Neural progenitor cell (in vitro differentiated cells): Measurements from ENCODE around the gene ADGRA1.

Source experiments
- EZH2 ChIP-seq: fragments of 200-600 bp; sonication (generic); IDR thresholded peaks from 2 replicates; pipeline ENCODE4 v1.6.1; 2017; ENCODE audit warnings: antibody characterized with exemption, mild to moderate bottlenecking, moderate library complexity
- TF ChIP-seq, protein P1 (sequence below): fragments of 200-600 bp; sonication (generic); IDR thresholded peaks from 2 replicates; pipeline ENCODE4 v1.5.1; 2017; ENCODE audit warnings: antibody characterized with exemption, mild to moderate bottlenecking

DNA sequence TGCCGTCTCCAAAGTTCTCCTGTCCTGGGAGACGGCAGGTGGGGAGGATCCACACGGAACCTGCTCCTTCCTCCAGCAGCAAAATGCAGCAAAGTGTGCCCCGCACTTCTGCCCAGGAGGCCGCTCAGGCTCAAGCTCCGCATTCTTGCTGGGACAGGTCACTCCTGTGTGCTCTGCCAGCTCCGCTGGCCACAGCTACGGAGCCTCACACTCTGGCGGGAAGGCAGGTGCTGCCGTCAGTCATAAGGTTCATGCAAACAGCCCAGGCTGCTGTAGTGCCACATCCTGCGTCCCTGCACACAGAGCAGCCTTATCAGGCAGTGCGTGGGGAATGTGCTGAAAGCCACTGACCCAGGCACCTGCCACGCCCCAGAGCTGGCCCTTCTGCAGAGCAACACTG lies 22.4 kb downstream of the ADGRA1 start:
- no peak for TF ChIP-seq EZH2
- TF ChIP-seq, protein P1, sequence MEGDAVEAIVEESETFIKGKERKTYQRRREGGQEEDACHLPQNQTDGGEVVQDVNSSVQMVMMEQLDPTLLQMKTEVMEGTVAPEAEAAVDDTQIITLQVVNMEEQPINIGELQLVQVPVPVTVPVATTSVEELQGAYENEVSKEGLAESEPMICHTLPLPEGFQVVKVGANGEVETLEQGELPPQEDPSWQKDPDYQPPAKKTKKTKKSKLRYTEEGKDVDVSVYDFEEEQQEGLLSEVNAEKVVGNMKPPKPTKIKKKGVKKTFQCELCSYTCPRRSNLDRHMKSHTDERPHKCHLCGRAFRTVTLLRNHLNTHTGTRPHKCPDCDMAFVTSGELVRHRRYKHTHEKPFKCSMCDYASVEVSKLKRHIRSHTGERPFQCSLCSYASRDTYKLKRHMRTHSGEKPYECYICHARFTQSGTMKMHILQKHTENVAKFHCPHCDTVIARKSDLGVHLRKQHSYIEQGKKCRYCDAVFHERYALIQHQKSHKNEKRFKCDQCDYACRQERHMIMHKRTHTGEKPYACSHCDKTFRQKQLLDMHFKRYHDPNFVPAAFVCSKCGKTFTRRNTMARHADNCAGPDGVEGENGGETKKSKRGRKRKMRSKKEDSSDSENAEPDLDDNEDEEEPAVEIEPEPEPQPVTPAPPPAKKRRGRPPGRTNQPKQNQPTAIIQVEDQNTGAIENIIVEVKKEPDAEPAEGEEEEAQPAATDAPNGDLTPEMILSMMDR = no peak
